C4-2B (cell line): ENCODE measurements around the gene CNBD2.

ENCODE experiments used
- H3K27ac ChIP-seq: fragments of 450-650 bp; 2 replicates; pipeline ENCODE4 v1.5.1; 2017
- CTCF ChIP-seq: fragments of 450-650 bp; conservative IDR thresholded peaks from 2 replicates; pipeline ENCODE4 v1.5.1; 2017; ENCODE audit warnings: mild to moderate bottlenecking
- ZFX ChIP-seq: fragments of 450-650 bp; IDR thresholded peaks from 2 replicates; pipeline ENCODE4 v1.6.1; 2017

CNBD2 gene

GRCh38 chr20:36030149-36030548, 61.8 kb downstream of the CNBD2 start:
- no peak overlapping the region for H3K27ac ChIP-seq
- TF ChIP-seq CTCF = no peak
- no peak for TF ChIP-seq ZFX

GRCh38 chr20:36031806-36032205, 63.4 kb downstream of the CNBD2 start:
- no peak overlapping the region for H3K27ac ChIP-seq
- TF ChIP-seq CTCF (no peak), ZFX (no peak)

GRCh38 chr20:36034875-36035274, 66.5 kb downstream of the CNBD2 start:
- TF ChIP-seq CTCF = no peak
- TF ChIP-seq ZFX = no peak

GRCh38 chr20:36035745-36036144, 67.4 kb downstream of the CNBD2 start:
- no peak overlapping the region for H3K27ac ChIP-seq

More at GRCh38 chr20:36034875-36035274, 66.5 kb downstream of the CNBD2 start:
- H3K27ac ChIP-seq = no peak overlapping the region

GRCh38 chr20:36036688-36037087, 68.3 kb downstream of the CNBD2 start:
- TF ChIP-seq CTCF (no peak), ZFX (no peak)
- H3K27ac ChIP-seq = no peak overlapping the region

More at GRCh38 chr20:36035745-36036144, 67.4 kb downstream of the CNBD2 start:
- TF ChIP-seq CTCF (no peak), ZFX (no peak)

- no peak overlapping the region for H3K27ac ChIP-seq
- TF ChIP-seq CTCF = no peak
- no peak for TF ChIP-seq ZFX
Observed at GRCh38 chr20:36040571-36040970, 72.2 kb downstream of the CNBD2 start.

GRCh38 chr20:36043441-36043840, 75.1 kb downstream of the CNBD2 start:
- no peak overlapping the region for H3K27ac ChIP-seq
- TF ChIP-seq CTCF = no peak
- no peak for TF ChIP-seq ZFX
